ENCODE results near the gene STK39. TPM values are rescaled to one million over a fixed set of nuclear protein-coding genes. Genes with fewer than 3 reads are reported as not detected.
A peak's percentile ranks its signal among the peaks of the same experiment; 100 is the strongest.

The STK39 gene
- total RNA-seq, 1 donor from 2014 or later = 28.2 TPM

GRCh38 chr2:168137510-168138180, 109.8 kb downstream of the STK39 start:
- H3K4me1 Mint-ChIP-seq = peaks cover 53% of the 10 kb centered on the region
- no peak for DNase-seq (ENCODE audit: low read depth, low spot score)
- H3K36me3 Mint-ChIP-seq (ENCODE audit: low read depth) = peaks cover 10% of the 10 kb centered on the region
- TF ChIP-seq, protein P1, sequence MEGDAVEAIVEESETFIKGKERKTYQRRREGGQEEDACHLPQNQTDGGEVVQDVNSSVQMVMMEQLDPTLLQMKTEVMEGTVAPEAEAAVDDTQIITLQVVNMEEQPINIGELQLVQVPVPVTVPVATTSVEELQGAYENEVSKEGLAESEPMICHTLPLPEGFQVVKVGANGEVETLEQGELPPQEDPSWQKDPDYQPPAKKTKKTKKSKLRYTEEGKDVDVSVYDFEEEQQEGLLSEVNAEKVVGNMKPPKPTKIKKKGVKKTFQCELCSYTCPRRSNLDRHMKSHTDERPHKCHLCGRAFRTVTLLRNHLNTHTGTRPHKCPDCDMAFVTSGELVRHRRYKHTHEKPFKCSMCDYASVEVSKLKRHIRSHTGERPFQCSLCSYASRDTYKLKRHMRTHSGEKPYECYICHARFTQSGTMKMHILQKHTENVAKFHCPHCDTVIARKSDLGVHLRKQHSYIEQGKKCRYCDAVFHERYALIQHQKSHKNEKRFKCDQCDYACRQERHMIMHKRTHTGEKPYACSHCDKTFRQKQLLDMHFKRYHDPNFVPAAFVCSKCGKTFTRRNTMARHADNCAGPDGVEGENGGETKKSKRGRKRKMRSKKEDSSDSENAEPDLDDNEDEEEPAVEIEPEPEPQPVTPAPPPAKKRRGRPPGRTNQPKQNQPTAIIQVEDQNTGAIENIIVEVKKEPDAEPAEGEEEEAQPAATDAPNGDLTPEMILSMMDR (conservative IDR thresholded peaks at IDR 0.05) = no peak
- H3K4me3 Mint-ChIP-seq = peak overlapping the region; percentile 22
- no peaks in the 10 kb centered on the region for H3K27me3 Mint-ChIP-seq (ENCODE audit: low read depth)
- peaks cover 4% of the 10 kb centered on the region for H3K9me3 Mint-ChIP-seq
- H3K27ac Mint-ChIP-seq (ENCODE audit: unreplicated experiment) = peak overlapping the region; percentile 93

GRCh38 chr2:168136392-168136977, 110.9 kb downstream of the STK39 start:
- H3K4me3 Mint-ChIP-seq = no peak overlapping the region
- peaks cover 14% of the 10 kb centered on the region for H3K36me3 Mint-ChIP-seq (ENCODE audit: low read depth)
- peaks cover 4% of the 10 kb centered on the region for H3K9me3 Mint-ChIP-seq
- no peak overlapping the region for H3K27ac Mint-ChIP-seq (ENCODE audit: unreplicated experiment)
- no peak for DNase-seq (ENCODE audit: low read depth, low spot score)
- no peaks in the 10 kb centered on the region for H3K27me3 Mint-ChIP-seq (ENCODE audit: low read depth)
- TF ChIP-seq, protein P1 (conservative IDR thresholded peaks at IDR 0.05) = peak; percentile 71
- H3K4me1 Mint-ChIP-seq = peaks cover 60% of the 10 kb centered on the region

GRCh38 chr2:168135630-168136029, 111.8 kb downstream of the STK39 start:
- Mint-ChIP-seq H3K9me3 (peaks cover 4% of the 10 kb centered on the region), H3K27me3 (ENCODE audit: low read depth) (no peaks in the 10 kb centered on the region), H3K36me3 (ENCODE audit: low read depth) (peaks cover 14% of the 10 kb centered on the region), H3K4me1 (peaks cover 68% of the 10 kb centered on the region), H3K4me3 (no peak overlapping the region), H3K27ac (ENCODE audit: unreplicated experiment) (no peak overlapping the region)
- TF ChIP-seq, protein P1 (conservative IDR thresholded peaks at IDR 0.05) = no peak
- no peak for DNase-seq (ENCODE audit: low read depth, low spot score)

GRCh38 chr2:168135121-168135520, 112.3 kb downstream of the STK39 start:
- Mint-ChIP-seq H3K4me1 (peaks cover 70% of the 10 kb centered on the region), H3K36me3 (ENCODE audit: low read depth) (peaks cover 16% of the 10 kb centered on the region), H3K4me3 (no peak overlapping the region), H3K9me3 (peaks cover 4% of the 10 kb centered on the region), H3K27me3 (ENCODE audit: low read depth) (no peaks in the 10 kb centered on the region), H3K27ac (ENCODE audit: unreplicated experiment) (no peak overlapping the region)
- no peak for DNase-seq (ENCODE audit: low read depth, low spot score)
- TF ChIP-seq, protein P1 (conservative IDR thresholded peaks at IDR 0.05) = no peak

GRCh38 chr2:168134485-168134884, 112.9 kb downstream of the STK39 start:
- no peaks in the 10 kb centered on the region for H3K27me3 Mint-ChIP-seq (ENCODE audit: low read depth)
- H3K9me3 Mint-ChIP-seq = peaks cover 4% of the 10 kb centered on the region
- TF ChIP-seq, protein P1 (conservative IDR thresholded peaks at IDR 0.05) = no peak
- no peak overlapping the region for H3K4me3 Mint-ChIP-seq
- no peak overlapping the region for H3K27ac Mint-ChIP-seq (ENCODE audit: unreplicated experiment)
- no peak for DNase-seq (ENCODE audit: low read depth, low spot score)
- H3K4me1 Mint-ChIP-seq = peaks cover 64% of the 10 kb centered on the region
- peaks cover 19% of the 10 kb centered on the region for H3K36me3 Mint-ChIP-seq (ENCODE audit: low read depth)

Measured in neural crest cell (in vitro differentiated cells).